GM12878 (cell line): ENCODE data around the gene MARF1. TPM values are rescaled to one million over a fixed set of nuclear protein-coding genes. Genes with fewer than 3 reads are reported as not detected.

Source experiments
- ATAC-seq: fragments of 200-7000 bp; cut with Tn5 transposase; 3 replicates; pipeline ENCODE4 v1.9.1; 2020; ENCODE audit warnings: mild to moderate bottlenecking, moderate library complexity
- BruUV-seq: library from RNA; stranded (reverse); fragments of 400-500 nt; replicated peaks from 2 replicates; lab custom pipeline; 2021; lab: Mats Ljungman, UMichigan
- CTCF ChIA-PET: fragments of 300-600 bp; sonication (Branson Sonifier 250); formaldehyde crosslinking; extraction: SDS; loops from one replicate; lab custom pipeline; 2021; ENCODE audit warnings: inconsistent platforms; lab: Yijun Ruan, JAX
- POLR2A ChIA-PET: fragments of 350-600 bp; formaldehyde crosslinking; extraction: SDS; loops from one replicate; lab custom pipeline; 2021; ENCODE audit warnings: inconsistent platforms; lab: Charles Lee
- RAD21 ChIA-PET: fragments of 300-600 bp; sonication (Branson Sonifier 250); formaldehyde crosslinking; loops from one replicate; lab custom pipeline; 2023; ENCODE audit warnings: antibody characterized with exemption; ENCODE audit not compliant: unreplicated experiment; lab: Charles Lee
- SMC1A ChIA-PET: fragments of 300-600 bp; sonication (Branson Sonifier 250); formaldehyde crosslinking; loops from one replicate; lab custom pipeline; 2023; ENCODE audit not compliant: unreplicated experiment, uncharacterized antibody; lab: Charles Lee
- DNase-seq: peaks from one replicate; pipeline ENCODE4 v3.0.0-alpha.2; 2011; ENCODE audit warnings: low read depth, low spot score
- FAIRE-seq: peaks from 3 replicates; lab custom pipeline; 2011; peaks lifted over from hg19 to GRCh38; lab: Jason Lieb, UNC
- H2AFZ ChIP-seq: 2 replicates; pipeline ENCODE4 v1.6.0; 2011; ENCODE audit warnings: low read depth, low read length, control low read depth; ENCODE audit not compliant: control insufficient read depth
- H3K27ac ChIP-seq: 2 replicates; pipeline ENCODE4 v1.5.1; 2011; ENCODE audit warnings: control low read depth; ENCODE audit not compliant: control insufficient read depth, insufficient read depth
- H3K27me3 ChIP-seq, 2 experiments: replicated peaks in 1 of 2; 2 replicates each; pipeline versions ENCODE4 v1.6.0 to v1.6.1; 2011; ENCODE audit warnings: low read length in 1 of 2; ENCODE audit not compliant: control insufficient read depth in 2 of 2, insufficient read depth in 2 of 2
- H3K36me3 ChIP-seq, 2 experiments: 2 replicates each; pipeline ENCODE4 v1.5.1; 2011; ENCODE audit warnings: low read length in 1 of 2; ENCODE audit not compliant: control insufficient read depth in 2 of 2, insufficient read depth in 2 of 2
- H3K4me1 ChIP-seq: 2 replicates; pipeline ENCODE4 v1.6.1; 2011; ENCODE audit warnings: mild to moderate bottlenecking, low read length, moderate library complexity, mixed read lengths; ENCODE audit not compliant: control insufficient read depth, insufficient read depth
- H3K4me2 ChIP-seq: 2 replicates; pipeline ENCODE4 v1.6.0; 2011; ENCODE audit warnings: control low read depth; ENCODE audit not compliant: control insufficient read depth, insufficient read depth
- H3K4me3 ChIP-seq: fragments of 200-600 bp; sonication (generic); 2 replicates; pipeline ENCODE4 v1.5.1; 2016
- H3K79me2 ChIP-seq: 2 replicates; pipeline ENCODE4 v1.6.0; 2011; ENCODE audit warnings: low read length; ENCODE audit not compliant: control insufficient read depth, insufficient read depth
- H3K9ac ChIP-seq: 2 replicates; pipeline ENCODE4 v1.8.0; 2011; ENCODE audit warnings: low read length, control low read depth, mixed read lengths; ENCODE audit not compliant: control insufficient read depth, insufficient read depth
- H3K9me3 ChIP-seq: replicated peaks from 3 replicates; pipeline ENCODE4 v1.5.1; 2011; ENCODE audit warnings: mild to moderate bottlenecking, low read length; ENCODE audit not compliant: control insufficient read depth, insufficient read depth
- H4K20me1 ChIP-seq: 2 replicates; pipeline ENCODE4 v1.6.0; 2011; ENCODE audit not compliant: control insufficient read depth, insufficient read depth
- CHD1 ChIP-seq: IDR thresholded peaks from 2 replicates; pipeline ENCODE4 v1.6.1; 2012; ENCODE audit warnings: low read depth, low read length, improper control_type of control experiment
- ESRRA ChIP-seq: IDR thresholded peaks from 2 replicates; pipeline ENCODE4 v1.6.1; 2012; ENCODE audit warnings: mild to moderate bottlenecking, low read length, improper control_type of control experiment
- JUNB ChIP-seq: IDR thresholded peaks from 2 replicates; pipeline ENCODE4 v1.6.1; 2016; ENCODE audit warnings: antibody characterized with exemption, mild to moderate bottlenecking
- KLF5 ChIP-seq: fragments of 450-650 bp; IDR thresholded peaks from 2 replicates; pipeline ENCODE4 v1.6.1; 2014; ENCODE audit warnings: mild to moderate bottlenecking; ENCODE audit not compliant: partially characterized antibody
- NRF1 ChIP-seq: conservative IDR thresholded peaks from 2 replicates; pipeline ENCODE4 v1.6.1; 2011; ENCODE audit warnings: mild to moderate bottlenecking, low read depth, low read length, improper control_type of control experiment
- POLR2A ChIP-seq: IDR thresholded peaks from 2 replicates; pipeline ENCODE4 v1.6.1; 2011; ENCODE audit warnings: low read depth, mild to moderate bottlenecking, low read length
- POLR2AphosphoS2 ChIP-seq: IDR thresholded peaks from 2 replicates; pipeline ENCODE4 v1.6.1; 2011; ENCODE audit warnings: low read depth, mild to moderate bottlenecking, low read length, improper control_type of control experiment, moderate library complexity
- SP1 ChIP-seq: IDR thresholded peaks from one replicate; pipeline ENCODE4 v1.6.1; 2011; ENCODE audit warnings: low read depth, low read length
- SREBF1 ChIP-seq: IDR thresholded peaks from 2 replicates; pipeline ENCODE4 v1.6.1; 2012; ENCODE audit warnings: mild to moderate bottlenecking, low read length
- TCF3 ChIP-seq: IDR thresholded peaks from 2 replicates; pipeline ENCODE4 v1.6.1; 2012; ENCODE audit warnings: low read depth, mild to moderate bottlenecking, low read length, borderline replicate concordance; ENCODE audit not compliant: insufficient read depth
- WRNIP1 ChIP-seq: IDR thresholded peaks from 2 replicates; pipeline ENCODE4 v1.6.1; 2011; ENCODE audit warnings: low read depth, low read length, improper control_type of control experiment, borderline replicate concordance
- ZNF207 ChIP-seq: fragments of 450-650 bp; IDR thresholded peaks from 2 replicates; pipeline ENCODE4 v1.6.1; 2014; ENCODE audit warnings: antibody characterized with exemption, mild to moderate bottlenecking, borderline replicate concordance
- ZZZ3 ChIP-seq: IDR thresholded peaks from 2 replicates; pipeline ENCODE4 v1.6.1; 2011; ENCODE audit warnings: low read depth; ENCODE audit not compliant: control insufficient read depth, insufficient read length
- WGBS: methylation state at CpG from one replicate; pipeline ENCODE4 v1.1.6; 2016; ENCODE audit warnings: low lambda C conversion rate; ENCODE audit not compliant: insufficient replicate concordance, insufficient coverage; ENCODE audit errors: missing lambda C conversion rate; 5-methylcytosine and 5-hydroxymethylcytosine counted together
- in situ Hi-C: fragments of 300-500 bp; cut with MboI; formaldehyde crosslinking; loops from 9 replicates; pipeline ENCODE4 v1.14.3; 2018; ENCODE audit warnings: mixed read lengths
- intact Hi-C: fragments of 100-400 bp; cut with micrococcal nuclease; formaldehyde crosslinking; loops from one replicate; pipeline ENCODE4 v1.14.2; 2022; ENCODE audit not compliant: unreplicated experiment
- polyA plus RNA-seq, 11 experiments: library from polyadenylated mRNA; depleted of rRNA in 4 of 11; unstranded in 6 of 11; stranded (reverse) in 5 of 11; fragments of >200 nt; fragmentation: Nextera tagmentation in 4 of 11; fragmentation: Illumina TruSeq in 1 of 11; extraction: Ambion mirVana in 4 of 11; extraction: Trizol in 1 of 11; gene quantifications; 1 replicate in 1 of 11; 2 replicates in 10 of 11; pipeline versions ENCODE4 v1.2.1 to v1.2.3, GENCODE V29; 2011 to 2016; ENCODE audit warnings: inconsistent platforms in 2 of 11, missing spikeins in 2 of 11, low read depth in 1 of 11
- total RNA-seq, 4 experiments: library from RNA; depleted of rRNA in 3 of 4; stranded (reverse); fragments of >200 nt in 3 of 4; fragmentation: Illumina TruSeq in 1 of 4; extraction: Trizol in 1 of 4; gene quantifications; 2 replicates each; pipeline versions ENCODE4 v1.2.1 to v1.2.3, GENCODE V29; 2013 to 2021
- TF ChIP-seq, protein P1 (sequence below): fragments of 450-650 bp; IDR thresholded peaks from 2 replicates; pipeline ENCODE4 v1.6.1; 2017; ENCODE audit warnings: mild to moderate bottlenecking, low read depth, inconsistent platforms; ENCODE audit not compliant: poor library complexity, severe bottlenecking
- TF ChIP-seq, protein P2 (sequence below): IDR thresholded peaks from 2 replicates; pipeline ENCODE4 v1.6.1; 2011; ENCODE audit warnings: borderline replicate concordance, low read depth, mild to moderate bottlenecking, moderate library complexity, mixed read lengths, low read length; ENCODE audit not compliant: insufficient read depth; ENCODE audit errors: extremely low read length
- TF ChIP-seq, protein P3 (sequence below): IDR thresholded peaks from 2 replicates; pipeline ENCODE4 v1.6.1; 2012; ENCODE audit warnings: low read depth, low read length, improper control_type of control experiment
- TF ChIP-seq, protein P4 (sequence below): fragments of 450-650 bp; formaldehyde crosslinking; IDR thresholded peaks from 2 replicates; pipeline ENCODE4 v1.4.0; 2022; ENCODE audit warnings: mild to moderate bottlenecking, moderate library complexity

MARF1 gene
- total and polyA plus RNA-seq, 10 of the 15 experiments (the other 5 are each of a cell fraction or from before 2014, with no cell fraction given), result 4.5 to 40.1 (median 14.0) TPM

DNA sequence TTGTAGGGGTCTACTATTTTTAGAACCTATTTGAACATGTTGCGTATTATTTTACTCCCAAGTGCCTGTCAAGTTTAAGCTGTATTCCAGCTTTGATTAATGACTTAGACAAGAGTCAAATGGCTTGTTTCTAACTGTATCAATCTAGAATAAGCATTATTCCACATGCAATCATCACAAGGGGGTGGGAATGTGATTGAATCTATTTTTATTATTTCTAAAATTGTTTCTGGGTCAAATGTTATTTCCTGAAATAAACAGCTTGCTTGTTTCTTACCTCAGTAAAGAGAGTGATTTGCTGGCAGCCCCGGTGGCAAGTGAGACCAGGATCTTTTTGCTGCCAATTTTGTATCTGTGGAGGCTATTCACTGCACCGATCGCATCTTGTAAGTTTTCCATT lies 21.5 kb downstream of the MARF1 start:
- no TSS peak for BruUV-seq
- CTCF ChIA-PET, result interaction anchor here (0.8 kb wide), 1 partner anchor 13 kb away, joined by 3 read pairs; no protein-coding TSS in a partner anchor
- in situ Hi-C loops, result no loop called here
- SMC1A ChIA-PET, result interaction anchor here (0.6 to 1.5 kb wide), 4 partner anchors 15 to 24 kb away, joined by 3 to 6 read pairs (median 4); no protein-coding TSS in a partner anchor
- Histone ChIP-seq H3K27ac (no peak overlapping the region), H3K9ac (no peak overlapping the region), H3K4me3 (no peak overlapping the region), H3K27me3 (no peaks in the 10 kb centered on the region), H3K4me2 (no peak overlapping the region), H3K79me2 (no peaks in the 10 kb centered on the region), H3K9me3 (no peaks in the 10 kb centered on the region), H4K20me1 (no peaks in the 10 kb centered on the region), H2AFZ (no peak overlapping the region), H3K36me3 (peaks cover 18 to 46% of the 10 kb centered on the region in 2 experiments), H3K4me1 (no peaks in the 10 kb centered on the region)
- WGBS, result 99% methylated on average over 4 of the region's 4 CpGs
- no peak for ATAC-seq
- DNase-seq, result no peak
- TF ChIP-seq NRF1 (no peak), WRNIP1 (no peak), JUNB (no peak), SP1 (no peak), ZNF207 (no peak), ESRRA (no peak), CHD1 (no peak), ZZZ3 (no peak), POLR2AphosphoS2 (no peak), POLR2A (no peak), TCF3 (no peak), SREBF1 (no peak), KLF5 (no peak)
- TF ChIP-seq, protein P1, sequence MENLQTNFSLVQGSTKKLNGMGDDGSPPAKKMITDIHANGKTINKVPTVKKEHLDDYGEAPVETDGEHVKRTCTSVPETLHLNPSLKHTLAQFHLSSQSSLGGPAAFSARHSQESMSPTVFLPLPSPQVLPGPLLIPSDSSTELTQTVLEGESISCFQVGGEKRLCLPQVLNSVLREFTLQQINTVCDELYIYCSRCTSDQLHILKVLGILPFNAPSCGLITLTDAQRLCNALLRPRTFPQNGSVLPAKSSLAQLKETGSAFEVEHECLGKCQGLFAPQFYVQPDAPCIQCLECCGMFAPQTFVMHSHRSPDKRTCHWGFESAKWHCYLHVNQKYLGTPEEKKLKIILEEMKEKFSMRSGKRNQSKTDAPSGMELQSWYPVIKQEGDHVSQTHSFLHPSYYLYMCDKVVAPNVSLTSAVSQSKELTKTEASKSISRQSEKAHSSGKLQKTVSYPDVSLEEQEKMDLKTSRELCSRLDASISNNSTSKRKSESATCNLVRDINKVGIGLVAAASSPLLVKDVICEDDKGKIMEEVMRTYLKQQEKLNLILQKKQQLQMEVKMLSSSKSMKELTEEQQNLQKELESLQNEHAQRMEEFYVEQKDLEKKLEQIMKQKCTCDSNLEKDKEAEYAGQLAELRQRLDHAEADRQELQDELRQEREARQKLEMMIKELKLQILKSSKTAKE, result no peak
- TF ChIP-seq, protein P2, sequence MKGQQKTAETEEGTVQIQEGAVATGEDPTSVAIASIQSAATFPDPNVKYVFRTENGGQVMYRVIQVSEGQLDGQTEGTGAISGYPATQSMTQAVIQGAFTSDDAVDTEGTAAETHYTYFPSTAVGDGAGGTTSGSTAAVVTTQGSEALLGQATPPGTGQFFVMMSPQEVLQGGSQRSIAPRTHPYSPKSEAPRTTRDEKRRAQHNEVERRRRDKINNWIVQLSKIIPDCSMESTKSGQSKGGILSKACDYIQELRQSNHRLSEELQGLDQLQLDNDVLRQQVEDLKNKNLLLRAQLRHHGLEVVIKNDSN, result no peak
- TF ChIP-seq, protein P3, sequence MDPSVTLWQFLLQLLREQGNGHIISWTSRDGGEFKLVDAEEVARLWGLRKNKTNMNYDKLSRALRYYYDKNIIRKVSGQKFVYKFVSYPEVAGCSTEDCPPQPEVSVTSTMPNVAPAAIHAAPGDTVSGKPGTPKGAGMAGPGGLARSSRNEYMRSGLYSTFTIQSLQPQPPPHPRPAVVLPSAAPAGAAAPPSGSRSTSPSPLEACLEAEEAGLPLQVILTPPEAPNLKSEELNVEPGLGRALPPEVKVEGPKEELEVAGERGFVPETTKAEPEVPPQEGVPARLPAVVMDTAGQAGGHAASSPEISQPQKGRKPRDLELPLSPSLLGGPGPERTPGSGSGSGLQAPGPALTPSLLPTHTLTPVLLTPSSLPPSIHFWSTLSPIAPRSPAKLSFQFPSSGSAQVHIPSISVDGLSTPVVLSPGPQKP, result no peak
- TF ChIP-seq, protein P4, sequence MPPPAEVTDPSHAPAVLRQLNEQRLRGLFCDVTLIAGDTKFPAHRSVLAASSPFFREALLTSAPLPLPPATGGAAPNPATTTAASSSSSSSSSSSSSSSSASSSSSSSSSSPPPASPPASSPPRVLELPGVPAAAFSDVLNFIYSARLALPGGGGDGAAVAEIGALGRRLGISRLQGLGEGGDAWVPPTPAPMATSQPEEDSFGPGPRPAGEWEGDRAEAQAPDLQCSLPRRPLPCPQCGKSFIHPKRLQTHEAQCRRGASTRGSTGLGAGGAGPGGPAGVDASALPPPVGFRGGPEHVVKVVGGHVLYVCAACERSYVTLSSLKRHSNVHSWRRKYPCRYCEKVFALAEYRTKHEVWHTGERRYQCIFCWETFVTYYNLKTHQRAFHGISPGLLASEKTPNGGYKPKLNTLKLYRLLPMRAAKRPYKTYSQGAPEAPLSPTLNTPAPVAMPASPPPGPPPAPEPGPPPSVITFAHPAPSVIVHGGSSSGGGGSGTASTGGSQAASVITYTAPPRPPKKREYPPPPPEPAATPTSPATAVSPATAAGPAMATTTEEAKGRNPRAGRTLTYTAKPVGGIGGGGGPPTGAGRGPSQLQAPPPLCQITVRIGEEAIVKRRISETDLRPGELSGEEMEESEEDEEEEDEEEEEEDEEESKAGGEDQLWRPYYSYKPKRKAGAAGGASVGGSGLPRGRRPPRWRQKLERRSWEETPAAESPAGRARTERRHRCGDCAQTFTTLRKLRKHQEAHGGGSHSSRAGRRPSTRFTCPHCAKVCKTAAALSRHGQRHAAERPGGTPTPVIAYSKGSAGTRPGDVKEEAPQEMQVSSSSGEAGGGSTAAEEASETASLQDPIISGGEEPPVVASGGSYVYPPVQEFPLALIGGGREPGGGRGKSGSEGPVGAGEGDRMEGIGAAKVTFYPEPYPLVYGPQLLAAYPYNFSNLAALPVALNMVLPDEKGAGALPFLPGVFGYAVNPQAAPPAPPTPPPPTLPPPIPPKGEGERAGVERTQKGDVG (CRISPR knock-in tag), result no peak
- RAD21 ChIA-PET, result interaction anchor here (0.5 kb wide), 1 partner anchor 14 kb away, joined by 3 read pairs; no protein-coding TSS in a partner anchor
- intact Hi-C loops, result no loop called here
- POLR2A ChIA-PET, result interaction anchor here (1.1 kb wide), 1 partner anchor 13 kb away, joined by 3 read pairs; no protein-coding TSS in a partner anchor
- no peak for FAIRE-seq
